ENCODE data around the gene TRAF3IP1. TPM values are rescaled to one million over a fixed set of nuclear protein-coding genes. Genes with fewer than 3 reads are reported as not detected.
"Not testable (repeated sequence)": the region's sequence is repeated elsewhere in the genome, so short reads cannot be mapped to it uniquely, and the experiment has no call there.

TRAF3IP1 gene, protein sequence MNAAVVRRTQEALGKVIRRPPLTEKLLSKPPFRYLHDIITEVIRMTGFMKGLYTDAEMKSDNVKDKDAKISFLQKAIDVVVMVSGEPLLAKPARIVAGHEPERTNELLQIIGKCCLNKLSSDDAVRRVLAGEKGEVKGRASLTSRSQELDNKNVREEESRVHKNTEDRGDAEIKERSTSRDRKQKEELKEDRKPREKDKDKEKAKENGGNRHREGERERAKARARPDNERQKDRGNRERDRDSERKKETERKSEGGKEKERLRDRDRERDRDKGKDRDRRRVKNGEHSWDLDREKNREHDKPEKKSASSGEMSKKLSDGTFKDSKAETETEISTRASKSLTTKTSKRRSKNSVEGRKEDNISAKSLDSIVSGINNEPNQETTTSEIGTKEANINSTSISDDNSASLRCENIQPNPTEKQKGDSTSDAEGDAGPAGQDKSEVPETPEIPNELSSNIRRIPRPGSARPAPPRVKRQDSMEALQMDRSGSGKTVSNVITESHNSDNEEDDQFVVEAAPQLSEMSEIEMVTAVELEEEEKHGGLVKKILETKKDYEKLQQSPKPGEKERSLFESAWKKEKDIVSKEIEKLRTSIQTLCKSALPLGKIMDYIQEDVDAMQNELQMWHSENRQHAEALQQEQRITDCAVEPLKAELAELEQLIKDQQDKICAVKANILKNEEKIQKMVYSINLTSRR
- 1 to 10 TPM; 3.4 to 7.2 TPM for total RNA-seq

DNA sequence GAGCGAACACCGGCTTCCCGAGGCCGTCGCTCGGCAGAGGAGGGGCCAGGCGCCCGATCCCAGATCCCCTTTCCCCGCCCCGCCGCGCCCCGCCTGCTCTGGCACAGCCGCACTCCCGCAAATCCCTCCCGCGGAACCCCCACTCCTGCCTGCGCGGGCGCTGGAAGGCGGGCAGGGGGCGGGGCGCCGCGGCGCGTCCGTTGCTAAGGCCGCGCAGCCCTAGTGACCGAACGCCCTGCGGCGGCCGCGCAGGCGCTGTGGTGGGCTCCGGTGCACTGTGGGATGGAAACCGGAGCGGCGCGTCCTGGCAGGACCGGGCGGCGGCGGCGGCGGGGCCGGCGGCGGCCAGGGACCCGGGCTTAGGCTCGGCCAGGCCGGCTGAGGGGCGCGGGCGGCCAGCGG is at the start of gene TRAF3IP1:
TRAF3IP1 (plus strand) TSS at position 273 of the 402 bp plus-strand sequence. CDS start 145 bp downstream, outside the sequence.
- Mint-ChIP-seq H3K27me3 (peaks cover 3% of the 10 kb centered on the region), H3K4me3 (peak within 1 kb of the TSS; percentile 66), H3K36me3 (ENCODE audit: low read depth) (no peaks in the 10 kb centered on the region), H3K27ac (peak within 1 kb of the TSS; percentile 38), H3K9me3 (no peaks in the 10 kb centered on the region), H3K4me1 (peaks cover 6% of the 10 kb centered on the region)
- peak; percentile 95 for ATAC-seq (replicated peaks)

DNA sequence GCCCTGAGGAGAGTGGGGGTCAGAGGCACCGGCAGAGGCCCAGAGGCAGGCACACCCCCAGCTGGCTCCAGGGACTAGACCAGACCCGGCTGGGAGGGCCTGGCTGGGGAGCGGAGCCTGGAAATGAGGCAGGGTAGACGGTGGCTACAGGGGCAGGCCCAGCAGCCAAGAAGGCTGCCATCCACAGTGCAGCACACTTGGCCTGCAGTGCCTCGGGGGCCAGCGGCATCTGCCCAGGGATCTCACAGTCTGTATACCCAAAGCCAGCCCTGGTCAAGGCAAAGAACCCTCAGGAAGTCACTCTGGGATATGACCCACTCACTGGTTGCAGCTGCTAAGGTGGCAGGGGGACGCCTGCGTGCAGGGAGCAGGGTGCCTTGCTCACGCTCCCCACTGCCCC is 49.7 kb upstream of the TRAF3IP1 start:
- Mint-ChIP-seq H3K27ac (no peak overlapping the region), H3K9me3 (no peaks in the 10 kb centered on the region), H3K36me3 (ENCODE audit: low read depth) (peaks cover 71% of the 10 kb centered on the region), H3K4me3 (no peak overlapping the region), H3K4me1 (no peaks in the 10 kb centered on the region), H3K27me3 (no peaks in the 10 kb centered on the region)
- ATAC-seq (replicated peaks) = no peak

DNA sequence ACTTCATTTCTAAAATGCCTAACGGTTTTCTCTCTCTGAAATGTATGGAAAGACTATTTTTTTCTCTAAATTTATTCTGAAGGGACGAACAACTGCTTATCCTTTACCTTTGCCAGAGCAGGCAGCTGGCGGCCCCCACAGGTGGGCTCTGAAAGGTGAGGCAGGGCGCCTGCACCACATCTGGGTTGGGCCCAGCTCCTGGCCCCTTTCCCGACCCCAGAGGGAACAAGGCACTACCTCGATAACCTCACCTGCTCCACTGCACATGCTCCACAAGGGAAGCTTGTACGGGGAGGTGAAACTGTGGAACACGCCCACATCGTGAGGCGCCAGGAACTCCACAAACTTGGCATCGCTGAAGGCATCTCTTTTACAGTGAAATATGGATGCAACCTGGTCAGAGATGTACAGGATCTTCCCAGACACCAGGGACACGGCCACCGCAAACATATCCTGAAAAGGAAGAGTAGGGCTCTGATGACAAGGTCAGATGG is 49.2 kb upstream of the TRAF3IP1 start:
- H3K4me3 Mint-ChIP-seq = no peak overlapping the region
- ATAC-seq (replicated peaks) = no peak
- H3K9me3 Mint-ChIP-seq = no peaks in the 10 kb centered on the region
- no peak overlapping the region for H3K27ac Mint-ChIP-seq
- no peaks in the 10 kb centered on the region for H3K4me1 Mint-ChIP-seq
- no peaks in the 10 kb centered on the region for H3K27me3 Mint-ChIP-seq
- peaks cover 71% of the 10 kb centered on the region for H3K36me3 Mint-ChIP-seq (ENCODE audit: low read depth)

DNA sequence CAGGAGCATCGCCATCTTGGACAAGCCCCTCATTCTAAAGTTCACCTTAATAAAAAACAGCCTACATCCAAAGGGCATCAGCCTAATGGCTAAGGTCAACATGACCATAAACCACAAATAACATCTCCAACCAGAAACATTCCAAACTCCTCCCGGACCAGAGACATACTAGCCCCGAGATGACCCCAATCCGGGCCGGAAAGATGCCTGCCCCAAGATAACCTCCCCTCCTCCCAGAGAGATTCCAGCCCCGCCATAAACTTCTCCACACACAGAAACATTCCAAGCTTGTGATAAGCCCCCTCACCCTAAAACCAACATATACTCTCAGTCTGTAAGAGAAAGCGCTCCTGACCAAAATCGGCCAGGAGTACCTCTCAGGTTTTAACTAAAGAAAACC is 48.6 kb upstream of the TRAF3IP1 start:
- H3K27ac Mint-ChIP-seq; H3K4me1 Mint-ChIP-seq; ATAC-seq (replicated peaks); H3K27me3 Mint-ChIP-seq; H3K9me3 Mint-ChIP-seq; H3K4me3 Mint-ChIP-seq: not testable (repeated sequence)
- peaks cover 72% of the 10 kb centered on the region for H3K36me3 Mint-ChIP-seq (ENCODE audit: low read depth)

DNA sequence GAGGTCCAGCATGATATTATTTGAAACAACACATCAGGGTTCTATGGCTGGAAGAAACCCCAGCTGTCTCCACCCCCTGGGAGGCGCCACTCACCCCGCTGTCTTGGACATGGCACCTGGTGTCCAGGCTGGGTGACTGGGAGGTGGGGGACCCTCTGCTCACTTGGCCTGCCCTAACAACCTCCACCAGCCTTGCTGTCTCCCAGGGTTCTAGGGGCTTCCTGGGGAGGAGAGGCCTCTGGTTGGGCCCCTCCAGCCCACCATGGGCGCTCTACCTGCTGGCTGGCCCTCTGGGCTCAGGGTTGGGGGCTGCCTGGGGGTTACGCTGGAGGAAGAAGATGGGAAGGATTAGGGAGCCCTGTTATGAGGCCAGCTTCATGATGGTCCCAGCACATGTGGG is 48.2 kb upstream of the TRAF3IP1 start:
- Mint-ChIP-seq H3K27me3 (no peaks in the 10 kb centered on the region), H3K4me3 (no peak overlapping the region), H3K9me3 (no peaks in the 10 kb centered on the region), H3K36me3 (ENCODE audit: low read depth) (peaks cover 73% of the 10 kb centered on the region), H3K4me1 (no peaks in the 10 kb centered on the region), H3K27ac (no peak overlapping the region)
- ATAC-seq (replicated peaks) = no peak

DNA sequence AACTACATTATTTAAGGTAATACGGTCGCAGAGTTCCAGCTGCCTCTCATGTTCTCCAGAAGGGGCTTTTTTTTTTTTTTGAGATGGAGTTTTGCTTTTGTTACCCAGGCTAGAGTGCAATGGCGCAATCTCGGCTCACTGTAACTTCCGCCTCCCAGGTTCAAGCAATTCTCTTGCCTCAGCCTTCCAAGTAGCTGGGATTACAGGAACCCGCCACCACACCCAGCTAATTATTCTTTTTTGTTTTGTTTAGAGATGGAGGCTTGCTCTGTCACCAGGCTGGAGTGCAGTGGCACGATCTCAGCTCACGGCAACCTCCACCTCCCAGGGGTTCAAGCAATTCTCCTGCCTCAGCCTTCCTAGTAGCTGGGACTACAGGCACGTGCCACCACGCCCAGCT is 46.9 kb upstream of the TRAF3IP1 start:
- not testable (repeated sequence) for ATAC-seq (replicated peaks); H3K27me3 Mint-ChIP-seq; H3K4me1 Mint-ChIP-seq; H3K9me3 Mint-ChIP-seq; H3K4me3 Mint-ChIP-seq
- Mint-ChIP-seq H3K36me3 (ENCODE audit: low read depth) (peaks cover 74% of the 10 kb centered on the region), H3K27ac (peak overlapping the region; percentile 46)

DNA sequence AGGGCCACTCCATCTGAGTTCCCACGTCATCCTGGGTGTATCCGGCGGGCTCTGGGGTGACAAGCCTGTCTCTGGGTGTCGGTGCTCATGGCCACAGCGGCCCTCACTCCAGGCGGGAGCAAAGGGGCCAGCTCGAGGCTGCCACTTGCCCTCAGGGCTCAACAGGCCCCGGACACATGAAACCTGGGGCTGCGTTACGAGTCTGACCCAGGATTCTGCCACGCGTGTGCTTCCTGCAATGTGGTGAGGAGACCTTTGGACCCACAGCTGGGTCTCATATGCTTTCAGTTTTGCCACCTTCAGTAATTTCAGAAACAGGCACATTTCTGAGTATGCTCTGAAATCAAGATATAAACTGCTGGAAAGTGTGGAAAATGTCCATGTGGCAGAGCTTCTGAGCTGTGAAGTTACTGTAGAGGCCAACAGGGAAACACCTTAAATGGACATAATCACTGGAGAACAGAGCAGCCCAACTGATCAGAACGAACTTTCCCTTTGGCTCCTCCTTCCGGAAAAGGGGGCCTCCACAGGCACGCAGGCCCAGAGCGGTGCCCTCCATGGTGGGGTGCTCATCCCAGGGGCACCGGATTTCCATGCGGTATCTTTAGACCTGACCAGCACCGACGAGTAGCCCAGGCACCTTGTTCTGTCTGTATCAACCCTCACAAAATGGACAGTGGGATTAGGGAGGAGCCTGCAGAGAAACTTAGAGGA is 46.0 kb upstream of the TRAF3IP1 start:
- Mint-ChIP-seq H3K4me3 (no peak overlapping the region), H3K9me3 (no peaks in the 10 kb centered on the region), H3K27me3 (no peaks in the 10 kb centered on the region), H3K27ac (no peak overlapping the region), H3K36me3 (ENCODE audit: low read depth) (peaks cover 69% of the 10 kb centered on the region), H3K4me1 (peaks cover 7% of the 10 kb centered on the region)
- no peak for ATAC-seq (replicated peaks)

DNA sequence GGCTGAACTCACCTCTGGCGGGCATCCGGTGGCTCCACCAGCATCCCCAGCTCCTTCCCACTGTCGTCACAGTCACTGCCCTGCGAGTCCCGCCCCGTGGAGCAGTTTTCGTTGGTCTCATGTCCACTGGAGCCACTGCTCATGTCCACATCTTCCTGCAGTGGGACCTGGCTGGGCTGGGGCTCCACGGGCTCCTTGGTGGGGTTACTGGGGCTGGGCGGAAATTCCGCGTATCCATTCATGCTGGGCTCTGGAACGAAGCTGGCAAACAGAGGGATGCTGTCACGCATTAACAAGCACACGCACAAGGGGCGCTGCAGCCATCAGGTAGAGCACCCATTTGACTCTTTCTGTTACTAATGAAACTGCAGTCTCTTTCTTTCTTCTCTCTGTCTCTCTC is 42.6 kb upstream of the TRAF3IP1 start:
- Mint-ChIP-seq H3K27me3 (no peaks in the 10 kb centered on the region), H3K27ac (peak overlapping the region; percentile 68), H3K36me3 (ENCODE audit: low read depth) (peaks cover 51% of the 10 kb centered on the region), H3K4me3 (no peak overlapping the region), H3K4me1 (peaks cover 18% of the 10 kb centered on the region), H3K9me3 (no peaks in the 10 kb centered on the region)
- ATAC-seq (replicated peaks) = no peak

DNA sequence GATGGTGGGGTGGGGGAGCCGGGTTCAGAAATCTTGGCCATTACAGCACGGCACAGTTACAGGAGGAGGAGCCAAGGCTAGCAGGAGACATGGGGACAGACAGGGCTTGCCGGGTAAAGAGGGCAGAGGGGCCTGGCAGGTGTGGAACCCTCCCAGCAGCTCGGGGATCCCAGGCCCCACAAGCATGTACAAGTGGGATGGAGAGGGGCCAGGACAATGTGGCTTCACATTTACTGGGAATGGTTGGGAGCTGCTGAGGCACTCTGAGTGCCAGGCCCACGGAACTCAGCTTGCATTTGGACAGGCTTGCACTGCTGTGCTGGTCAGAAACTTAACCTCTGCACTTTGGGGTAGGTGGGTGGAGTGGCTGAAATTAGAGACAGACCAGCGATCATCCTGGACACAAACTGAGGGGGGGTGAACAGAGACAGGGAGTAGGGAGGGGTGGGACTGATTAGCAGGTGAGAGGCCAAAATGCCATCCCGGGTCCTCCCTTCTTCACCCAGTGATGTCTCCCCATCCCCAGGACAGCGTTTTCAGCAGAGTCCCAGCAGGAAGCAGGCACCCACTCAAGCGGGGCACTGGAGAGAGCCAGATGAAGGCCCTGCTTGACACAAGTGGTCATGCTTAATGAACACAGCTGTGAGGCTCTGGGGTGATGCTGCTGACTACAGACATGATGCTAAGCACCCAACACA is 41.5 kb upstream of the TRAF3IP1 start:
- Mint-ChIP-seq H3K27me3 (no peaks in the 10 kb centered on the region), H3K27ac (peak overlapping the region; percentile 68), H3K36me3 (ENCODE audit: low read depth) (peaks cover 40% of the 10 kb centered on the region), H3K4me1 (peaks cover 24% of the 10 kb centered on the region), H3K9me3 (no peaks in the 10 kb centered on the region), H3K4me3 (no peak overlapping the region)
- no peak for ATAC-seq (replicated peaks)

DNA sequence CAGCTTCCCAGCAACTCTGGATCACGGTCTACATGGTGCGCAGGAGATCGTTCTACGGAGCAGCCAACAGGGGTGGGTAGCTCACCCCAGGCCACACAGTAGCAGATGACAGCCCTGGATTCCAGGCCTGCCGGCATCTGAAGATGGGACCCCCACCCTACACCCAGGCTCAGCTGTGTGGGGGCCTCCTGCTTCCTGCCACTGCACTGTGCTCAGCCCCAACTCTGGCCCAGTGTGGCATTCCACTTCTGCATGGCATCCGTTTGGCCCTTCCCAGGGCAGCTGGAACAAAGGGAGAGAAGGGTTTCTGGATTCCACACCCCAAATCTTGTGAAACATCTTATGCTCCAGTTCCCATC is 41.0 kb upstream of the TRAF3IP1 start:
- H3K27me3 Mint-ChIP-seq = no peaks in the 10 kb centered on the region
- no peaks in the 10 kb centered on the region for H3K9me3 Mint-ChIP-seq
- no peak overlapping the region for H3K27ac Mint-ChIP-seq
- H3K4me3 Mint-ChIP-seq = no peak overlapping the region
- H3K36me3 Mint-ChIP-seq (ENCODE audit: low read depth) = peaks cover 35% of the 10 kb centered on the region
- no peak for ATAC-seq (replicated peaks)
- peaks cover 24% of the 10 kb centered on the region for H3K4me1 Mint-ChIP-seq

DNA sequence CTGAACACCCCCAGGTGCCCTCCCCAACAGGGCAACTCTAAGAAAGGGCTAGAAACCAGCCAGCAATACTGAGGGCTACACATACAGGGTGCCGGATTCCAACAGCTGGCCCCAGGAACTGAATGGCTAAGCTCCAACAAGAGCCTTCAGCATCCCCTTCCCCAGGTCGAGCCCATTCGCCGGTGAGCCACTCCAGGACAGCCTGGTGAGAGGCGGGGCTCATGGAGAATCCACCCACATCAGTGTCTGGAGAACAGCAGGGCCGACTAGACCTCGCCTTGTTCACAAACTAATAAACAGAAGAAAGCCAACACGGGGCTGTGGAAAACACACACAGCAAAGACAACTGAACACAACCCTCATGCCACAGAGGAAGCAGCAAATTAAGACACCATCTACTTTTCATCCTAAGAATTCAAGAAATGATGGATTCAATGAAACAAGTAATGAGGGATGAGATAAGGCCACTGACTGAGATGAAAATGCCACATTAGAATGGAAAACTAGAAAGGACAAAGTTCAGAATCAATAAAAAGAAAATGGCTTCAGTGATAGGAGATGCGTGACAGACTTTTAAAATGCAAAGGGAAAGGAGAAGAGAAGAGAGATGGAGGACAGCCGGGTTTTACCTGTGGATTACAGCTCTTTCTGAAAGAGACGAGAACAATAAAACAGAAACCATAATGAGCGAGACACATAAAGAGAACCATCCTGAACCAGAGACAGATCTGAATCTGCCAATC is 40.1 kb upstream of the TRAF3IP1 start:
- Mint-ChIP-seq H3K27me3 (no peaks in the 10 kb centered on the region), H3K4me3 (no peak overlapping the region), H3K9me3 (no peaks in the 10 kb centered on the region), H3K4me1 (peaks cover 24% of the 10 kb centered on the region), H3K36me3 (ENCODE audit: low read depth) (peaks cover 26% of the 10 kb centered on the region), H3K27ac (no peak overlapping the region)
- ATAC-seq (replicated peaks) = no peak

DNA sequence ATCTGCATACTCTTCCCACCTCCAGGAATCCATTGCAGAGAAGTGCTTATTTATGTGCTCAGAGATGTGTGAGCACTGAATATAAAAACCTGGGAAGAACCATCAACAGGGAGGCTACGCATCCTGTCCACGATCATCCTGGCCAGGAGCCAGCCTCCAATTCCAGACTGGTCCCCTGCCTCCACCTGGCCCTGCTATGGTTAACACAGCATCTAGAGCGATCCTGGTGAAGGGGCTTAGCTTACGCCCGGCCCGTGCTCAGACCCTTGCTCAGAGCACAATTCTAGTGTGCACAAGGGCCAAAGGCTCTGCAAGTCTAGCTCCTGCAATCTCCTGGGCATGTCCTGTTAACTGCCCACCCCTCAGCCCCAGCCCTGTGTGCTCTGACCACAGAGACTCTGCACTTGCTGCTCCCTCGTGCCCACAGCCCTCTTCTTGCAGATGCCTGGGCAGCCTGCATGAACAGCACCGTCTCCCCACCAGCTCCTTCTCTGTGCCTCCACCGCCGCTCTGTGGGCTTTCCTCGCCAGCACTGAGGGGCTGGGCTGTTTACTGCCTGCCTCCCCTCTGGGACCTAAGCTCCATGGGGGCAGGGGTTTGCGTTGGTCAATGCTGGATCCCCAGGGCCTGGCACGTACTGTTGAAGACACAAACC is 38.4 kb upstream of the TRAF3IP1 start:
- H3K4me3 Mint-ChIP-seq = no peak overlapping the region
- peaks cover 28% of the 10 kb centered on the region for H3K4me1 Mint-ChIP-seq
- H3K9me3 Mint-ChIP-seq = no peaks in the 10 kb centered on the region
- peak overlapping the region; percentile 61 for H3K27ac Mint-ChIP-seq
- ATAC-seq (replicated peaks) = no peak
- no peaks in the 10 kb centered on the region for H3K27me3 Mint-ChIP-seq
- peaks cover 16% of the 10 kb centered on the region for H3K36me3 Mint-ChIP-seq (ENCODE audit: low read depth)
